ENCODE results near the gene NID2.
A peak's percentile ranks its signal among the peaks of the same experiment; 100 is the strongest.

Gene NID2

DNA sequence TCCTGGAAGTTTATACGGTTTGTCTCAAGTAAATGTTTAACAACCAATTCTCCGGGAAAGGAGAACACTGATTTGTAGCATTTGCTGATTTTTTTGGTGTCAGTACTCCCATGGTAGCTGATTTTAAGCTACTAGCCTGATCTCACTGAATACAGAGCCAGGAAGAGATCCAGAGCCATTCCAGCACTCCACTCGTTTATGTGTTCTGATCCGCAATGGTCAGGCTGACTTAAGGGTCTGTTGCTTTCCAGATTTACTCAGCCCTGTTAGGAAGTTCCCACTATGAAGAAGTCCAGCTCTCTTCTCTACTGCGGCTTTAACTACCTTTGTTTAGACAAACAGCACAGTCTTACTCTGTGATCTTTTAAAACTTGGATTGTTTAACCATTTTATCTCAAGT, 38.0 kb upstream of the NID2 start:
- TF ChIP-seq FOXP2 (optimal IDR thresholded peaks at IDR 0.05; ENCODE audit: control extremely low read depth, extremely low read length, insufficient read depth) (no peak), EZH2 (IDR thresholded peaks at IDR 0.05) (no peak), POLR2AphosphoS5 (IDR thresholded peaks at IDR 0.05; ENCODE audit: borderline replicate concordance, low read depth, low read length) (no peak)
- Histone ChIP-seq H3K27ac (no peak overlapping the region), H3K9me3 (ENCODE audit: low read depth, low read length) (no peaks in the 10 kb centered on the region), H3K4me3 (no peak overlapping the region), H3K36me3 (ENCODE audit: insufficient read depth, low read length) (no peaks in the 10 kb centered on the region), H3K9ac (ENCODE audit: insufficient read length) (no peak overlapping the region)
- no peak for DNase-seq (ENCODE audit: low read depth, low spot score)

DNA sequence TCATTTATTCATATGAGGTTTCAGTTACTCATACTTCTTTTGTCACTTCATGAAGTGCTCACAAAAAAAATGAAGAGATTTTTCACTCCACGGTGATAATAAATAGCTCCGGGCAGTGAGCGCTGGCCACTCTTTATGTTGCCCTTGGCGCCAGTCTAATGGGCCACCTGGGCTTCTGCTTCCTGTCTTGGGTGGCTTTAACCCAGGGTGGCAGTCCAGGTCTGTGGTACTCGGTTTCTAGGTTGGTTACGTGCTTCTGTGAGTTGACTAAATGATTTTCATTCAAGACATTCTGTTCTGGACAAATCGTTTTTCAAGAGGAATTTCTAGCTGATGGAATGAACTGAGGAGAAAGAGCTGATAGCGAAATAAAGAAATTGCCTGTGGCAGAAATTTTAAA, 34.6 kb upstream of the NID2 start:
- Histone ChIP-seq H3K27ac (no peak overlapping the region), H3K4me3 (no peak overlapping the region), H3K9me3 (ENCODE audit: low read depth, low read length) (no peaks in the 10 kb centered on the region), H3K36me3 (ENCODE audit: insufficient read depth, low read length) (no peaks in the 10 kb centered on the region), H3K9ac (ENCODE audit: insufficient read length) (no peak overlapping the region)
- TF ChIP-seq POLR2AphosphoS5 (IDR thresholded peaks at IDR 0.05; ENCODE audit: borderline replicate concordance, low read depth, low read length) (no peak), EZH2 (IDR thresholded peaks at IDR 0.05) (no peak), FOXP2 (optimal IDR thresholded peaks at IDR 0.05; ENCODE audit: control extremely low read depth, extremely low read length, insufficient read depth) (no peak)
- DNase-seq (ENCODE audit: low read depth, low spot score): no peak

DNA sequence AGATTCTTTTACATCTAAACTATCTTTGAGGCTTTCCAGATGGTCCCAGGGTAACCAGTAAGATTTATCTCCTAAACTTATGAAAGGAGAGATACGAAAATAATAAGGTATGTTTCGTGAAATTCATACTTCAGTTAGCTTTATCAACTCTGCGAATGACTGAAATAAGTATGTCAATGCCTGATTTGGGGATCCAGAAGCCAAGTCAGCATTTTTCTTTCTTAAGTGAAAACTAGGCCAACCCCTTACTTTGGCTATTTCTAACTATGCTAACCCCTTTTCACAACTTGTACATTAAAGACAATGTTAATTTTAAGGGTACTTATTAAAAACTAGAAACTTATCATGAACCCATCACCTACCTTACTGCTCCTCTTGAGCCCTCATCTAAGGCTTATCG, 26.9 kb upstream of the NID2 start:
- no peak for DNase-seq (ENCODE audit: low read depth, low spot score)
- no peak overlapping the region for H3K27ac ChIP-seq
- H3K9ac ChIP-seq (ENCODE audit: insufficient read length): no peak overlapping the region
- no peaks in the 10 kb centered on the region for H3K36me3 ChIP-seq (ENCODE audit: insufficient read depth, low read length)
- H3K9me3 ChIP-seq (ENCODE audit: low read depth, low read length): no peaks in the 10 kb centered on the region
- TF ChIP-seq FOXP2 (optimal IDR thresholded peaks at IDR 0.05; ENCODE audit: control extremely low read depth, extremely low read length, insufficient read depth) (no peak), POLR2AphosphoS5 (IDR thresholded peaks at IDR 0.05; ENCODE audit: borderline replicate concordance, low read depth, low read length) (no peak), EZH2 (IDR thresholded peaks at IDR 0.05) (no peak)
- no peak overlapping the region for H3K4me3 ChIP-seq

DNA sequence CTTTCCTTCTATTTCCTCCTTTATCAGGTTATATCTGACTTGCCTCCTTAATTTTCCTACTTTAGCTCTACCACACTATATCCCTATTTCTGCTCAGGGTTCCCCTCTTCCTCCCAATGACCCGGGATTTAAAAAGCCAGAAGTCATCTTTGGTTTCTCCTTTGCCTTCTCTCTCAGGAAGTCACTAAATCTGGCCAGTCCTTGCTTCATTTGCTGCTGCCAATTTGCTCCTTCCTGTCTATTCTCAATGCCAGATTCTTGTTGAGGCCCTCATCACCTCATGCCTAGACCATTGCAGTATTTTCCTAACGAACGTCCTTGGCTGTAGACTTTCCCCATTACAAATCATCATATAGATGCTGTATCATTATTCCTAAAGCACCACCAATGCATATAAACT, 26.5 kb upstream of the NID2 start:
- TF ChIP-seq FOXP2 (optimal IDR thresholded peaks at IDR 0.05; ENCODE audit: control extremely low read depth, extremely low read length, insufficient read depth): no peak
- no peak for TF ChIP-seq POLR2AphosphoS5 (IDR thresholded peaks at IDR 0.05; ENCODE audit: borderline replicate concordance, low read depth, low read length)
- no peak for TF ChIP-seq EZH2 (IDR thresholded peaks at IDR 0.05)
- Histone ChIP-seq H3K4me3 (peak overlapping the region; percentile 6; the same call in 1 of the 2 replicates), H3K9me3 (ENCODE audit: low read depth, low read length) (no peaks in the 10 kb centered on the region), H3K36me3 (ENCODE audit: insufficient read depth, low read length) (no peaks in the 10 kb centered on the region), H3K9ac (ENCODE audit: insufficient read length) (no peak overlapping the region), H3K27ac (peak overlapping the region; percentile 8; the same call in 1 of the 2 replicates)
- no peak for DNase-seq (ENCODE audit: low read depth, low spot score)

DNA sequence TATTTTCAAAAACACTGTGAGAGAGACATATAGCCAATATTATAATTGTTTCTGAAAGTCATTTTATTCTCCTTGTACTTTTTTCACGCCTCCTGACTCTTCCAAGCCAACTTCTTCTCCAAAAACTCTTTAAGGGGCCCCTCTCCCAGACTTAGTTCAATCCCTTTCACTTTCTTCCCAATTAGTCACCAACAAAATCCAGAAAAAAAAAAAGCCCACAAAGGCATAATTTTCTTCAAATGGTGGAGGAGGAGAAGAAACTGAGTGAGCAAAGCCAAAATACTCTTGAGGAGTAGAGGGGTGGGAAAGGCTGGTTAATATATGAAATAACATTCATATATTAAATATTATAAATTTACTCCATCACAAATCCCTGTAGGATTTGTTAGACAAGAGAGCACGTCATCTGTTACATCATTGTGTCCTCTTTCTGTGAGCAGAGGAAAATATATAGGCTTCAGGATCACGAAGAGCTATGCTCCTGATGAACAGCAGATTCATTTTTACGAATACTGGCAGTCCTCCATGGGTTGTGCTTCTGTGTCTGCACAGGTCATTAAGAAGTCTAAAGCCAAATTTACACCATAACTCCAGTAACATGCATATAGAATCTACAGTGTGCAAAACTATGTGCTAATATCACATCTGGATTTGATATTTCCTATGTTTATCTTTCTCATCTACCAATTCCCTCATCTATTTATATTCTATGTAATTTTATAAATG, 25.9 kb upstream of the NID2 start:
- Histone ChIP-seq H3K36me3 (ENCODE audit: insufficient read depth, low read length) (no peaks in the 10 kb centered on the region), H3K4me3 (peak overlapping the region; percentile 6; the same call in 1 of the 2 replicates), H3K9ac (ENCODE audit: insufficient read length) (no peak overlapping the region), H3K27ac (peak overlapping the region; percentile 35; the same call in 1 of the 2 replicates), H3K9me3 (ENCODE audit: low read depth, low read length) (no peaks in the 10 kb centered on the region)
- peak; percentile 16 for DNase-seq (ENCODE audit: low read depth, low spot score)
- no peak for TF ChIP-seq EZH2 (IDR thresholded peaks at IDR 0.05)
- no peak for TF ChIP-seq POLR2AphosphoS5 (IDR thresholded peaks at IDR 0.05; ENCODE audit: borderline replicate concordance, low read depth, low read length)
- no peak for TF ChIP-seq FOXP2 (optimal IDR thresholded peaks at IDR 0.05; ENCODE audit: control extremely low read depth, extremely low read length, insufficient read depth)

DNA sequence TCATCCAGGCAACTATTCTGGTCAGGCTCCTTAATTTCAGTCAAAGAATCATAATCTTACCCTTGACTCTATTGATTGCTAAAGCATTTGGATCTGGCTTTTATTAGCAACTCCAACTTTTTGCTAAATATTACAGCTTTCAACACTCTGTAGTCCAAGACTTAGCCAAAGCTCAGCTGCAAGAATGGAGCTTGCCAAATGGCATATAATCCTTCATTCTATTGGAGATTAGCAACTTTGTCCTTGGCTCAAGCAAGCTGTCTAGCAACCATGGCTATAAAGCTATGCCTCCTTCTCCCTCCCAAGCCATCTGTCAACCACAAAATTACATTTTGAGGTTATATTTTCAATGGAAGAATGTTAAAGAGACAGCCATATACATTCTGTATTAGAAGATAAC, 23.1 kb upstream of the NID2 start:
- Histone ChIP-seq H3K9ac (ENCODE audit: insufficient read length) (no peak overlapping the region), H3K27ac (no peak overlapping the region), H3K36me3 (ENCODE audit: insufficient read depth, low read length) (no peaks in the 10 kb centered on the region), H3K9me3 (ENCODE audit: low read depth, low read length) (no peaks in the 10 kb centered on the region), H3K4me3 (no peak overlapping the region)
- TF ChIP-seq EZH2 (IDR thresholded peaks at IDR 0.05) (no peak), POLR2AphosphoS5 (IDR thresholded peaks at IDR 0.05; ENCODE audit: borderline replicate concordance, low read depth, low read length) (no peak), FOXP2 (optimal IDR thresholded peaks at IDR 0.05; ENCODE audit: control extremely low read depth, extremely low read length, insufficient read depth) (no peak)
- DNase-seq (ENCODE audit: low read depth, low spot score): no peak

DNA sequence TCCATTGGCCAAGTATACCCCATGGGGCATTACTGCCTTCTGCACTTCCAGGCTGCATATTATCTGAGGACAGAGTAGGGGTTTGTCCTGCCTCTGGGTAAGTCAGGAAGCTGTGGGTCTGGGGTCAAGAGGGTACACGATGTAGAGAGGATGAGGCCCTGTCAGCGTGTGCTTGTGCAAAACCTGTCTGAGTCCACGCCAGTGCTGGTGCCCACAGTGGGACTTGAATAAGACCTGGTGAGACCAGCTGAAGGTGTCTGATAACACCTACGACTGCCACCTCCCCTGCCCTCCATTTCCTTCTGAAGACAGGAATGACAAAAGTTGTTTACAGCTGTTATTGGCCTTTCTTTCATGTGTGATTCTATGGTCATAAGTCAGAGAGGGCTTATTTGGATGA, 22.1 kb upstream of the NID2 start:
- H3K4me3 ChIP-seq: no peak overlapping the region
- H3K36me3 ChIP-seq (ENCODE audit: insufficient read depth, low read length): no peaks in the 10 kb centered on the region
- TF ChIP-seq FOXP2 (optimal IDR thresholded peaks at IDR 0.05; ENCODE audit: control extremely low read depth, extremely low read length, insufficient read depth) (no peak), POLR2AphosphoS5 (IDR thresholded peaks at IDR 0.05; ENCODE audit: borderline replicate concordance, low read depth, low read length) (no peak), EZH2 (IDR thresholded peaks at IDR 0.05) (no peak)
- H3K9me3 ChIP-seq (ENCODE audit: low read depth, low read length): no peaks in the 10 kb centered on the region
- no peak for DNase-seq (ENCODE audit: low read depth, low spot score)
- H3K9ac ChIP-seq (ENCODE audit: insufficient read length): no peak overlapping the region
- H3K27ac ChIP-seq: no peak overlapping the region

DNA sequence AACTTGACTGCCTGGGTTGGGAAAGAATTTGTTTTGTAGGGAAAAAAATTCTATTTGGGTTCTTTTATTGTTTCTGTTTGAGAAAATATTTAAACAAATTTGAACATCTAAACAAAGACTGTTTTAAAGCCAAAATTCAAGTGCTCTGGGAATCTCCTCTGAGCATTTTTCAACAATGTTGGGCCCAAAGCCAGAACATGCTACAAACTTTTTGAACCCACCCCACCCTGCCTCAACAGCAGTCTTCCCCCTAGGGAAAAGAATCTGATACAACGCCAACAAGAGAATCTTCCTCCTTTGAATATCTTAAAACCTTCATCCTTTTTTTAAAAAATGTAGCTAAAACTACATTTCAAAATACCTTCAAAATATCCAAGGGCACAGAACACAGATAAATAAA, 20.4 kb upstream of the NID2 start:
- H3K36me3 ChIP-seq (ENCODE audit: insufficient read depth, low read length): no peaks in the 10 kb centered on the region
- no peak for TF ChIP-seq POLR2AphosphoS5 (IDR thresholded peaks at IDR 0.05; ENCODE audit: borderline replicate concordance, low read depth, low read length)
- no peak for TF ChIP-seq EZH2 (IDR thresholded peaks at IDR 0.05)
- TF ChIP-seq FOXP2 (optimal IDR thresholded peaks at IDR 0.05; ENCODE audit: control extremely low read depth, extremely low read length, insufficient read depth): no peak
- H3K4me3 ChIP-seq: no peak overlapping the region
- H3K9me3 ChIP-seq (ENCODE audit: low read depth, low read length): no peaks in the 10 kb centered on the region
- no peak overlapping the region for H3K27ac ChIP-seq
- H3K9ac ChIP-seq (ENCODE audit: insufficient read length): no peak overlapping the region
- no peak for DNase-seq (ENCODE audit: low read depth, low spot score)

DNA sequence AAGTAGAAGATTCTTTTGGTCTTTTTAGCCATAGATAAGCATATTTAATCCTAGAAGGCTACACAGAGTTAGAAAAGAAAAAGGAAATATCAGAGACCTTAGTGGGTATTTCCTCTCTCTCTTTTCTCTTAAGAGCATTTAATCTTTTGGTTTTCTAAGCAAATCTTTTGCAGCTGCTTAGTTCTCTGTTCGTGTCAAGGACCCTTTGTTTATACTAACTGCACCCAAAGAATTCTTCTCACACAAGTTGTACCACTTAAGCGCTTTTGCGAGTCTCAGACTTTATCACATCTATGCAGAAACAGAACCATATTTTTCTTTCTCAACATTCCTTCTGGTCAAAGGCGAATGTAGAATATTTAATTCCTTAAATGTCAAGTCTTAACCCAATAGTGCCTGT, 17.9 kb upstream of the NID2 start:
- no peak for DNase-seq (ENCODE audit: low read depth, low spot score)
- no peaks in the 10 kb centered on the region for H3K36me3 ChIP-seq (ENCODE audit: insufficient read depth, low read length)
- H3K9ac ChIP-seq (ENCODE audit: insufficient read length): no peak overlapping the region
- no peak overlapping the region for H3K27ac ChIP-seq
- no peak for TF ChIP-seq FOXP2 (optimal IDR thresholded peaks at IDR 0.05; ENCODE audit: control extremely low read depth, extremely low read length, insufficient read depth)
- no peak for TF ChIP-seq POLR2AphosphoS5 (IDR thresholded peaks at IDR 0.05; ENCODE audit: borderline replicate concordance, low read depth, low read length)
- no peak for TF ChIP-seq EZH2 (IDR thresholded peaks at IDR 0.05)
- H3K9me3 ChIP-seq (ENCODE audit: low read depth, low read length): no peaks in the 10 kb centered on the region
- H3K4me3 ChIP-seq: no peak overlapping the region
